ENCODE measurements around the gene ATP10A.

Gene ATP10A

GRCh38 chr15:25728816-25729215, 134.3 kb downstream of the ATP10A start:
- Histone ChIP-seq H3K4me3 (ENCODE audit: low read depth, low read length) (no peak overlapping the region), H3K27ac (no peak overlapping the region), H3K36me3 (replicated peaks) (no peaks in the 10 kb centered on the region), H3K27me3 (replicated peaks) (no peaks in the 10 kb centered on the region)
- TF ChIP-seq CTCF (IDR thresholded peaks at IDR 0.05; ENCODE audit: low read depth, low read length, missing control alignments): no peak
- DNase-seq: no peak
- in situ Hi-C loops (cut with HindIII; ENCODE audit: low pct_ligation_motif_present, low sequenced_read_pairs): no loop called here

GRCh38 chr15:25727867-25728600, 135.1 kb downstream of the ATP10A start:
- Histone ChIP-seq H3K27ac (no peak overlapping the region), H3K4me3 (ENCODE audit: low read depth, low read length) (no peak overlapping the region), H3K27me3 (replicated peaks) (no peaks in the 10 kb centered on the region), H3K36me3 (replicated peaks) (no peaks in the 10 kb centered on the region)
- in situ Hi-C loops (cut with HindIII; ENCODE audit: low pct_ligation_motif_present, low sequenced_read_pairs): no loop called here
- DNase-seq: no peak
- TF ChIP-seq CTCF (IDR thresholded peaks at IDR 0.05; ENCODE audit: low read depth, low read length, missing control alignments): no peak

- no peak for TF ChIP-seq CTCF (IDR thresholded peaks at IDR 0.05; ENCODE audit: low read depth, low read length, missing control alignments)
- H3K27me3 ChIP-seq (replicated peaks): no peaks in the 10 kb centered on the region
- DNase-seq: no peak
- no peak overlapping the region for H3K27ac ChIP-seq
- H3K4me3 ChIP-seq (ENCODE audit: low read depth, low read length): no peak overlapping the region
- H3K36me3 ChIP-seq (replicated peaks): no peaks in the 10 kb centered on the region
- in situ Hi-C loops (cut with HindIII; ENCODE audit: low pct_ligation_motif_present, low sequenced_read_pairs): no loop called here
Observed at GRCh38 chr15:25727116-25727515, 136.0 kb downstream of the ATP10A start.

- Histone ChIP-seq H3K36me3 (replicated peaks) (no peaks in the 10 kb centered on the region), H3K4me3 (ENCODE audit: low read depth, low read length) (no peak overlapping the region), H3K27me3 (replicated peaks) (no peaks in the 10 kb centered on the region), H3K27ac (no peak overlapping the region)
- in situ Hi-C loops (cut with HindIII; ENCODE audit: low pct_ligation_motif_present, low sequenced_read_pairs): no loop called here
- no peak for TF ChIP-seq CTCF (IDR thresholded peaks at IDR 0.05; ENCODE audit: low read depth, low read length, missing control alignments)
- no peak for DNase-seq
Observed at GRCh38 chr15:25725758-25726157, 137.4 kb downstream of the ATP10A start.

- Histone ChIP-seq H3K27me3 (replicated peaks) (no peaks in the 10 kb centered on the region), H3K4me3 (ENCODE audit: low read depth, low read length) (no peak overlapping the region), H3K27ac (no peak overlapping the region), H3K36me3 (replicated peaks) (no peaks in the 10 kb centered on the region)
- no peak for TF ChIP-seq CTCF (IDR thresholded peaks at IDR 0.05; ENCODE audit: low read depth, low read length, missing control alignments)
- in situ Hi-C loops (cut with HindIII; ENCODE audit: low pct_ligation_motif_present, low sequenced_read_pairs): no loop called here
- no peak for DNase-seq
Observed at GRCh38 chr15:25724899-25725298, 138.2 kb downstream of the ATP10A start.

- TF ChIP-seq CTCF (IDR thresholded peaks at IDR 0.05; ENCODE audit: low read depth, low read length, missing control alignments): no peak
- Histone ChIP-seq H3K27ac (no peak overlapping the region), H3K4me3 (ENCODE audit: low read depth, low read length) (no peak overlapping the region), H3K36me3 (replicated peaks) (no peaks in the 10 kb centered on the region), H3K27me3 (replicated peaks) (no peaks in the 10 kb centered on the region)
- in situ Hi-C loops (cut with HindIII; ENCODE audit: low pct_ligation_motif_present, low sequenced_read_pairs): no loop called here
- no peak for DNase-seq
Observed at GRCh38 chr15:25721605-25721955, 141.5 kb downstream of the ATP10A start.

Measured in brain microvascular endothelial cell (primary cell).